Panc1 (cell line): ENCODE data around the gene DCN.

Experiments used
- SIN3A ChIP-seq: IDR thresholded peaks from 2 replicates; pipeline ENCODE4 v1.6.1; 2012; ENCODE audit warnings: low read depth, mild to moderate bottlenecking, low read length, moderate library complexity, borderline replicate concordance; ENCODE audit not compliant: insufficient read depth
- TF ChIP-seq, protein P1 (sequence below): fragments of 450-650 bp; IDR thresholded peaks from 2 replicates; pipeline ENCODE4 v1.5.1; 2017; ENCODE audit warnings: mild to moderate bottlenecking

GRCh38 chr12:91133871-91134270 lies 48.7 kb downstream of the DCN start:
- TF ChIP-seq, protein P1, sequence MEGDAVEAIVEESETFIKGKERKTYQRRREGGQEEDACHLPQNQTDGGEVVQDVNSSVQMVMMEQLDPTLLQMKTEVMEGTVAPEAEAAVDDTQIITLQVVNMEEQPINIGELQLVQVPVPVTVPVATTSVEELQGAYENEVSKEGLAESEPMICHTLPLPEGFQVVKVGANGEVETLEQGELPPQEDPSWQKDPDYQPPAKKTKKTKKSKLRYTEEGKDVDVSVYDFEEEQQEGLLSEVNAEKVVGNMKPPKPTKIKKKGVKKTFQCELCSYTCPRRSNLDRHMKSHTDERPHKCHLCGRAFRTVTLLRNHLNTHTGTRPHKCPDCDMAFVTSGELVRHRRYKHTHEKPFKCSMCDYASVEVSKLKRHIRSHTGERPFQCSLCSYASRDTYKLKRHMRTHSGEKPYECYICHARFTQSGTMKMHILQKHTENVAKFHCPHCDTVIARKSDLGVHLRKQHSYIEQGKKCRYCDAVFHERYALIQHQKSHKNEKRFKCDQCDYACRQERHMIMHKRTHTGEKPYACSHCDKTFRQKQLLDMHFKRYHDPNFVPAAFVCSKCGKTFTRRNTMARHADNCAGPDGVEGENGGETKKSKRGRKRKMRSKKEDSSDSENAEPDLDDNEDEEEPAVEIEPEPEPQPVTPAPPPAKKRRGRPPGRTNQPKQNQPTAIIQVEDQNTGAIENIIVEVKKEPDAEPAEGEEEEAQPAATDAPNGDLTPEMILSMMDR = no peak
- TF ChIP-seq SIN3A = no peak
